IMR-90 (cell line): ENCODE measurements around the gene CSNK2A3. TPM values are rescaled to one million over a fixed set of nuclear protein-coding genes. Genes with fewer than 3 reads are reported as not detected.

Experiments used
- ATAC-seq: fragments of 200-7000 bp; cut with Tn5 transposase; 2 replicates; pipeline ENCODE4 v1.9.1; 2020; ENCODE audit warnings: low read depth, mild to moderate bottlenecking, moderate library complexity
- BruUV-seq: library from RNA; stranded (reverse); fragments of 400-500 nt; replicated peaks from 2 replicates; lab custom pipeline; 2021; lab: Mats Ljungman, UMichigan
- CTCF ChIA-PET: fragments of 300-600 bp; formaldehyde crosslinking; extraction: SDS; loops from one replicate; lab custom pipeline; 2021; ENCODE audit warnings: antibody characterized with exemption; lab: Yijun Ruan, JAX
- POLR2A ChIA-PET: fragments of 300-600 bp; sonication (Branson Sonifier 250); formaldehyde crosslinking; loops from one replicate; lab custom pipeline; 2022; ENCODE audit warnings: antibody characterized with exemption; ENCODE audit not compliant: unreplicated experiment; lab: Charles Lee
- DNase-seq: peaks from one replicate; pipeline ENCODE4 v3.0.0; 2013
- H2AFZ ChIP-seq: replicated peaks from 2 replicates; pipeline ENCODE3; 2013; ENCODE audit warnings: low read length, mild to moderate bottlenecking; ENCODE audit not compliant: poor library complexity
- H2AK5ac ChIP-seq: 2 replicates; pipeline ENCODE4 v1.6.1; 2013; ENCODE audit warnings: low read depth, low read length, inconsistent platforms
- H2AK9ac ChIP-seq: replicated peaks from 2 replicates; pipeline ENCODE3; 2013; ENCODE audit warnings: mild to moderate bottlenecking, low read depth, low read length, moderate library complexity; ENCODE audit not compliant: poor library complexity
- H2BK120ac ChIP-seq: 2 replicates; pipeline ENCODE4 v1.6.1; 2013; ENCODE audit warnings: low read depth, low read length, inconsistent platforms
- H2BK15ac ChIP-seq: 3 replicates; pipeline ENCODE4 v1.6.1; 2013; ENCODE audit warnings: low read depth, low read length, inconsistent platforms
- H2BK20ac ChIP-seq: 2 replicates; pipeline ENCODE4 v1.6.1; 2013; ENCODE audit warnings: low read depth, mild to moderate bottlenecking, inconsistent platforms, low read length, moderate library complexity
- H2BK5ac ChIP-seq: 2 replicates; pipeline ENCODE4 v1.6.1; 2013; ENCODE audit warnings: mild to moderate bottlenecking, low read depth, low read length, inconsistent platforms; ENCODE audit not compliant: poor library complexity, severe bottlenecking
- H3K14ac ChIP-seq: replicated peaks from 2 replicates; pipeline ENCODE4 v1.6.1; 2013; ENCODE audit warnings: low read depth, low read length, inconsistent platforms
- H3K18ac ChIP-seq: 2 replicates; pipeline ENCODE4 v1.6.1; 2013; ENCODE audit warnings: low read depth, low read length, control low read depth
- H3K23ac ChIP-seq: 2 replicates; pipeline ENCODE4 v1.6.1; 2013; ENCODE audit warnings: low read depth, low read length, inconsistent platforms
- H3K27ac ChIP-seq: 2 replicates; pipeline ENCODE4 v1.5.1; 2013; ENCODE audit warnings: mild to moderate bottlenecking, control low read depth, low read length; ENCODE audit not compliant: insufficient read depth
- H3K27me3 ChIP-seq: 2 replicates; pipeline ENCODE4 v1.6.1; 2013; ENCODE audit warnings: low read length; ENCODE audit not compliant: control insufficient read depth, insufficient read depth
- H3K36me3 ChIP-seq: 2 replicates; pipeline ENCODE4 v1.6.1; 2013; ENCODE audit warnings: low read length, mixed read lengths; ENCODE audit not compliant: control insufficient read depth, insufficient read depth
- H3K4ac ChIP-seq: 2 replicates; pipeline ENCODE4 v1.6.1; 2013; ENCODE audit warnings: low read depth, low read length, inconsistent platforms
- H3K4me1 ChIP-seq: 2 replicates; pipeline ENCODE4 v1.6.1; 2013; ENCODE audit warnings: low read length, mixed read lengths; ENCODE audit not compliant: control insufficient read depth, insufficient read depth
- H3K4me2 ChIP-seq: 2 replicates; pipeline ENCODE4 v1.6.1; 2013; ENCODE audit warnings: low read depth, mild to moderate bottlenecking, control low read depth, low read length, moderate library complexity
- H3K4me3 ChIP-seq: 2 replicates; pipeline ENCODE4 v1.5.1; 2013; ENCODE audit warnings: low read depth, mild to moderate bottlenecking, control low read depth, low read length, moderate library complexity; ENCODE audit not compliant: insufficient read depth
- H3K56ac ChIP-seq: 2 replicates; pipeline ENCODE4 v1.6.1; 2013; ENCODE audit warnings: low read length, inconsistent platforms; ENCODE audit not compliant: insufficient read depth; ENCODE audit errors: extremely low read depth
- H3K79me1 ChIP-seq, 2 experiments: 2 replicates each; pipeline ENCODE4 v1.6.1; 2013; ENCODE audit warnings: low read length in 2 of 2, inconsistent platforms in 1 of 2, low read depth in 1 of 2
- H3K9ac ChIP-seq: 2 replicates; pipeline ENCODE4 v1.6.1; 2013; ENCODE audit warnings: low read depth, low read length, control low read depth
- H3K9me1 ChIP-seq: 2 replicates; pipeline ENCODE4 v1.6.1; 2013; ENCODE audit warnings: low read length, inconsistent platforms; ENCODE audit not compliant: insufficient read depth
- H3K9me3 ChIP-seq: 2 replicates; pipeline ENCODE4 v1.6.1; 2013; ENCODE audit warnings: low read length; ENCODE audit not compliant: control insufficient read depth, insufficient read depth
- H4K20me1 ChIP-seq: 2 replicates; pipeline ENCODE4 v1.6.1; 2013; ENCODE audit warnings: low read length, inconsistent platforms; ENCODE audit not compliant: insufficient read depth
- H4K5ac ChIP-seq: 2 replicates; pipeline ENCODE4 v1.6.1; 2013; ENCODE audit warnings: mild to moderate bottlenecking, low read depth, low read length, control low read depth
- H4K8ac ChIP-seq, 2 experiments: 2 replicates each; pipeline ENCODE4 v1.6.1; 2013; ENCODE audit warnings: low read depth in 2 of 2, low read length in 2 of 2, control low read depth in 1 of 2, inconsistent platforms in 1 of 2
- H4K91ac ChIP-seq: 2 replicates; pipeline ENCODE4 v1.6.1; 2013; ENCODE audit warnings: low read depth, low read length, inconsistent platforms; ENCODE audit not compliant: insufficient read depth
- BHLHE40 ChIP-seq: fragments of 150-350 bp; IDR thresholded peaks from 2 replicates; pipeline ENCODE4 v1.6.1; 2016; ENCODE audit warnings: mild to moderate bottlenecking, low read depth, low read length
- CEBPB ChIP-seq: IDR thresholded peaks from 2 replicates; pipeline ENCODE4 v1.6.1; 2012; ENCODE audit warnings: low read depth, low read length, improper control_type of control experiment
- MAFK ChIP-seq: IDR thresholded peaks from 2 replicates; pipeline ENCODE4 v1.6.1; 2012; ENCODE audit warnings: low read depth, low read length, improper control_type of control experiment
- MAZ ChIP-seq: IDR thresholded peaks from 2 replicates; pipeline ENCODE4 v1.6.1; 2012; ENCODE audit warnings: low read depth, mild to moderate bottlenecking, low read length, improper control_type of control experiment, moderate library complexity, borderline replicate concordance
- NFE2L2 ChIP-seq: fragments of 150-350 bp; IDR thresholded peaks from 2 replicates; pipeline ENCODE4 v1.6.1; 2016; ENCODE audit warnings: low read depth, mild to moderate bottlenecking, low read length
- POLR2A ChIP-seq: IDR thresholded peaks from 2 replicates; pipeline ENCODE4 v1.6.1; 2012; ENCODE audit warnings: mild to moderate bottlenecking, low read depth, low read length
- RFX5 ChIP-seq: IDR thresholded peaks from 2 replicates; pipeline ENCODE4 v1.8.0; 2012; ENCODE audit warnings: low read depth, mild to moderate bottlenecking, low read length, moderate library complexity
- SMC3 ChIP-seq: fragments of 150-350 bp; IDR thresholded peaks from 2 replicates; pipeline ENCODE4 v1.6.1; 2016; ENCODE audit warnings: low read depth, mild to moderate bottlenecking, antibody characterized with exemption, low read length, moderate library complexity
- WGBS, 2 experiments: methylation state at CpG; one replicate each; pipeline versions ENCODE4 v1.1.5 to v1.1.7; 2013; ENCODE audit warnings: missing lambda C conversion rate in 2 of 2; ENCODE audit not compliant: insufficient read length in 1 of 2; ENCODE audit errors: extremely low coverage in 2 of 2; 5-methylcytosine and 5-hydroxymethylcytosine counted together
- dilution Hi-C: fragments of 300-500 bp; cut with HindIII; formaldehyde crosslinking; loops from one replicate; pipeline ENCODE4 v1.14.3; 2018; ENCODE audit warnings: low sequenced_read_pairs; ENCODE audit not compliant: unreplicated experiment
- in situ Hi-C: fragments of 300-500 bp; cut with MboI; formaldehyde crosslinking; loops from 3 replicates; pipeline ENCODE4 v1.14.3; 2019; ENCODE audit warnings: low sequenced_read_pairs, inconsistent platforms, mixed read lengths
- intact Hi-C: fragments of 100-400 bp; cut with micrococcal nuclease; formaldehyde crosslinking; loops from 2 replicates; pipeline ENCODE4 v1.10.0; 2022
- polyA plus RNA-seq, 3 experiments: library from polyadenylated mRNA; depleted of rRNA; stranded (reverse); fragments of >200 nt; gene quantifications; 2 replicates each; pipeline ENCODE4 v1.2.3, GENCODE V29; 2012; ENCODE audit warnings: low replicate concordance in 1 of 3
- total RNA-seq: library from RNA; depleted of rRNA; stranded (reverse); fragments of >200 nt; gene quantifications from 2 replicates; pipeline ENCODE4 v1.2.3, GENCODE V29; 2012

CSNK2A3 gene
- total and polyA plus RNA-seq, 2 of the 4 experiments (the other 2 are of a cell fraction): 1.2 to 3.2 TPM

DNA sequence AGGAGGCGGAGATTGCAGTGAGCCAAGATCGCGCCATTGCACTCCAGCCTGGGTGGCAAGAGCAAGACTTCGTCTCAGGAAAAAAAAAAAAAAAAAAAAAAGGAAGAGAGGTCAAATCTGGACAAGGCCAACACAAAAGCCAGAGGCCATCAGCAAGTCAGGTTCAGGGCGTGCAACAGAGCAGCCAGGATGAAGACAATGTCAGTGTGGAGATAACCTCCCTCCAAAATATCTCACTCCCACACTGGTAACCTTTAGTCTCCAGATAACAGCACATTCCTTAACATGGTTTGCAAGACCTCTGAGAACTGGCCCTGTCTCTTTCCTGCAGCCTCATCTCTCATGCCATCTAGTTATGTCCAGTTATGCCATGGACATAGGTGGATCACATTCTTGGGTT lies 4.7 kb downstream of the CSNK2A3 start:
- Histone ChIP-seq H2BK5ac (no peak overlapping the region), H3K27me3 (peaks cover 39% of the 10 kb centered on the region), H4K20me1 (0 out of 2 replicates have a peak, but pooled peaks cover 4% of the 10 kb centered on the region), H3K14ac (no peak overlapping the region), H3K9ac (no peak overlapping the region), H3K18ac (no peak overlapping the region), H2BK120ac (no peak overlapping the region), H3K27ac (no peak overlapping the region), H3K56ac (no peak overlapping the region), H2AFZ (no peak overlapping the region), H4K91ac (no peak overlapping the region), H3K4me1 (peaks cover 14% of the 10 kb centered on the region), H3K36me3 (no peaks in the 10 kb centered on the region), H3K4me3 (no peak overlapping the region), H2BK20ac (no peak overlapping the region), H3K9me3 (no peaks in the 10 kb centered on the region; the same call in 1 of the 2 replicates), H3K4ac (no peak overlapping the region), H3K79me1 (no peaks in the 10 kb centered on the region), H3K9me1 (peaks cover 7% of the 10 kb centered on the region; the same call in 1 of the 2 replicates), H2AK9ac (no peak overlapping the region), H4K8ac (no peak overlapping the region), H2BK15ac (no peak overlapping the region), H3K4me2 (no peak overlapping the region), H2AK5ac (no peak overlapping the region), H4K5ac (no peak overlapping the region), H3K23ac (no peak overlapping the region)
- ChIA-PET POLR2A (no interaction called here), CTCF (interaction anchor here (0.5 kb wide), 1 partner anchor 267 kb away, joined by 6 read pairs; no protein-coding TSS in a partner anchor)
- ATAC-seq (no peak), DNase-seq (no peak)
- in situ Hi-C loops (no loop called here), intact Hi-C loops (no loop called here), dilution Hi-C loops (no loop called here)
- TF ChIP-seq MAFK (no peak), RFX5 (no peak), CEBPB (no peak), SMC3 (no peak), MAZ (no peak), POLR2A (no peak), BHLHE40 (no peak), NFE2L2 (no peak)
- no TSS peak for BruUV-seq
- 90% methylated on average over 2 of the region's 5 CpGs; no CpG with 5 or more reads in 1 of the 2 experiments for WGBS, 2 experiments
